B cell (primary cell): ENCODE results near the gene DNAAF1. TPM values are rescaled to one million over a fixed set of nuclear protein-coding genes. Genes with fewer than 3 reads are reported as not detected.

Experiments used
- ATAC-seq: fragments of 200-7000 bp; cut with Tn5 transposase; one replicate; pipeline ENCODE4 v1.10.0; 2021; ENCODE audit warnings: low read depth, mild to moderate bottlenecking, moderate number of reproducible peaks, moderate library complexity
- CTCF ChIA-PET: fragments of 350-600 bp; sonication (Branson Sonifier 250); formaldehyde crosslinking; loops from one replicate; lab custom pipeline; 2021; ENCODE audit warnings: antibody characterized with exemption, inconsistent platforms; lab: Charles Lee
- POLR2A ChIA-PET: fragments of 350-600 bp; sonication (Branson Sonifier 250); formaldehyde crosslinking; loops from one replicate; lab custom pipeline; 2021; ENCODE audit warnings: antibody characterized with exemption; lab: Charles Lee
- DNase-seq: peaks from one replicate; pipeline ENCODE4 v3.0.0; 2013
- H2AFZ ChIP-seq: 2 replicates; pipeline ENCODE4 v1.6.1; 2012; ENCODE audit warnings: mild to moderate bottlenecking, low read depth, low read length; ENCODE audit not compliant: insufficient read depth, poor library complexity, severe bottlenecking
- H3K27ac ChIP-seq, 2 donors: 1 replicate in 1 of 2; 2 replicates in 1 of 2; pipeline ENCODE4 v1.5.1; 2012 to 2013; ENCODE audit warnings: low read length in 2 of 2, mild to moderate bottlenecking in 2 of 2, moderate library complexity in 1 of 2
- H3K27me3 ChIP-seq, 4 experiments: fragments of 200-600 bp in 1 of 4; sonication (generic) in 1 of 4; replicated peaks in 1 of 4; 1 replicate in 2 of 4; 2 replicates in 2 of 4; pipeline versions ENCODE4 v1.6.1 to v1.7.0; 2013 to 2016; ENCODE audit warnings: low read length in 3 of 4, mild to moderate bottlenecking in 2 of 4, mixed read lengths in 1 of 4, moderate library complexity in 1 of 4; ENCODE audit not compliant: insufficient read depth in 4 of 4, control insufficient read depth in 3 of 4; ENCODE audit errors: control extremely low read depth in 1 of 4
- H3K36me3 ChIP-seq, 2 experiments: replicated peaks in 1 of 2; 1 replicate in 1 of 2; 2 replicates in 1 of 2; pipeline versions ENCODE4 v1.6.1 to v1.7.1; 2013; ENCODE audit warnings: low read length in 1 of 2; ENCODE audit not compliant: insufficient read depth in 2 of 2, control insufficient read depth in 1 of 2; ENCODE audit errors: control extremely low read depth in 1 of 2, extremely low read depth in 1 of 2
- H3K4me1 ChIP-seq, 2 donors: fragments of 200-600 bp in 1 of 2; sonication (generic) in 1 of 2; 1 replicate in 1 of 2; 2 replicates in 1 of 2; pipeline versions ENCODE4 v1.5.1 to v1.6.1; 2013 to 2017; ENCODE audit warnings: low read length in 2 of 2; ENCODE audit not compliant: control insufficient read depth in 2 of 2, insufficient read depth in 2 of 2
- H3K4me2 ChIP-seq: replicated peaks from 2 replicates; pipeline ENCODE3; 2012; ENCODE audit warnings: mild to moderate bottlenecking, low read depth, low read length; ENCODE audit not compliant: poor library complexity, severe bottlenecking
- H3K4me3 ChIP-seq, 5 experiments: fragments of 200-600 bp in 1 of 5; sonication (generic) in 1 of 5; 1 replicate in 3 of 5; 2 replicates in 2 of 5; pipeline versions ENCODE4 v1.5.1 to v1.7.0; 2011 to 2016; ENCODE audit warnings: low read length in 4 of 5, mild to moderate bottlenecking in 4 of 5, low read depth in 2 of 5, control low read depth in 1 of 5, moderate library complexity in 1 of 5; ENCODE audit not compliant: insufficient read depth in 1 of 5; ENCODE audit errors: control extremely low read depth in 1 of 5, extremely low read depth in 1 of 5
- H3K79me2 ChIP-seq: fragments of 200-600 bp; sonication (generic); one replicate; pipeline ENCODE4 v1.6.0; 2016; ENCODE audit warnings: low read length; ENCODE audit not compliant: control insufficient read depth, insufficient read depth
- H3K9ac ChIP-seq: fragments of 200-600 bp; sonication (generic); 2 replicates; pipeline ENCODE4 v1.6.1; 2017; ENCODE audit warnings: mild to moderate bottlenecking, low read length, moderate library complexity
- H3K9me3 ChIP-seq, 3 donors: one replicate each; pipeline versions ENCODE4 v1.6.1 to v1.7.1; 2013; ENCODE audit warnings: low read length in 2 of 3; ENCODE audit not compliant: control insufficient read depth in 2 of 3, insufficient read depth in 1 of 3; ENCODE audit errors: control extremely low read depth in 1 of 3
- H4K20me1 ChIP-seq: 2 replicates; pipeline ENCODE4 v1.6.0; 2012; ENCODE audit warnings: mild to moderate bottlenecking, low read length; ENCODE audit not compliant: insufficient read depth, control insufficient read depth, poor library complexity, severe bottlenecking
- H3K27ac Mint-ChIP-seq: one replicate; pipeline ENCODE4 v1.8.0; 2021; ENCODE audit warnings: mixed read lengths
- H3K27me3 Mint-ChIP-seq: one replicate; pipeline ENCODE4 v1.8.0; 2021; ENCODE audit warnings: mixed read lengths
- H3K4me1 Mint-ChIP-seq: one replicate; pipeline ENCODE4 v1.8.0; 2021; ENCODE audit warnings: mixed read lengths
- H3K4me3 Mint-ChIP-seq: one replicate; pipeline ENCODE4 v1.8.0; 2021; ENCODE audit warnings: mixed read lengths
- H3K9me3 Mint-ChIP-seq: one replicate; pipeline ENCODE4 v1.8.0; 2022; ENCODE audit warnings: mixed read lengths; ENCODE audit not compliant: insufficient read depth
- CTCF ChIP-seq: fragments of 200-600 bp; IDR thresholded peaks from one replicate; pipeline ENCODE4 v1.8.0; 2022; ENCODE audit warnings: antibody characterized with exemption, mild to moderate bottlenecking
- EZH2 ChIP-seq: IDR thresholded peaks from 2 replicates; pipeline ENCODE4 v1.6.1; 2012; ENCODE audit warnings: borderline replicate concordance, low read depth, mild to moderate bottlenecking, moderate library complexity, low read length; ENCODE audit not compliant: insufficient read depth, poor library complexity, severe bottlenecking
- WGBS: methylation state at CpG from one replicate; pipeline ENCODE4 v1.1.5; 2013; ENCODE audit warnings: missing lambda C conversion rate; ENCODE audit not compliant: insufficient coverage; 5-methylcytosine and 5-hydroxymethylcytosine counted together
- intact Hi-C: fragments of 100-400 bp; cut with micrococcal nuclease; formaldehyde crosslinking; loops from one replicate; pipeline ENCODE4 v1.10.0; 2022
- polyA plus RNA-seq: library from polyadenylated mRNA; depleted of rRNA; stranded (reverse); fragments of >200 nt; gene quantifications from 2 replicates; pipeline ENCODE4 v1.2.3, GENCODE V29; 2012
- total RNA-seq, 2 donors: library from RNA; stranded (reverse); fragments of 120-200 nt in 1 of 2; gene quantifications; 1 replicate in 1 of 2; 2 replicates in 1 of 2; pipeline versions ENCODE4 v1.2.3 to v1.2.4, GENCODE V29; 2013 to 2022

Gene DNAAF1
- total and polyA plus RNA-seq, 2 donors (not counting 1 experiment from before 2014, with no cell fraction given) = 0.24 to 0.30 TPM

GRCh38 chr16:84186685-84187437 is 41.8 kb downstream of the DNAAF1 start, which contains the start of gene TAF1C:
TAF1C (minus strand) TSS chr16:84187057; CDS start chr16:84184988, 2,069 bp downstream.
- TF ChIP-seq EZH2 = no peak
- TF ChIP-seq CTCF = peak; percentile 88
- Mint-ChIP-seq H3K27me3 (no peaks in the 10 kb centered on the region), H3K4me1 (peaks cover 22% of the 10 kb centered on the region), H3K27ac (peak within 1 kb of the TSS; percentile 88), H3K4me3 (peak within 1 kb of the TSS; percentile 96), H3K9me3 (no peaks in the 10 kb centered on the region)
- Histone ChIP-seq H3K9me3 (no peaks in the 10 kb centered on the region), H3K4me3 (peak within 1 kb of the TSS; percentile 70 to 98 (median 88)), H3K9ac (peak within 1 kb of the TSS; percentile 90), H3K36me3 (peaks cover 0 to 34% of the 10 kb centered on the region in 2 experiments), H3K79me2 (peaks cover 41% of the 10 kb centered on the region), H3K4me1 (peaks cover 7 to 10% of the 10 kb centered on the region in 2 donors), H2AFZ (peak within 1 kb of the TSS; percentile 99), H3K27me3 (no peaks in the 10 kb centered on the region), H3K27ac (peak within 1 kb of the TSS; percentile 26 to 83), H4K20me1 (peaks cover 8% of the 10 kb centered on the region), H3K4me2 (peak within 1 kb of the TSS; percentile 74)
- ChIA-PET CTCF (interaction anchor here (0.6 to 4.7 kb wide), 24 partner anchors 8 to 568 kb away, joined by 3 to 60 read pairs (median 4); partner anchors contain the start of genes DNAAF1, HSDL1, MBTPS1 and MEAK7), POLR2A (interaction anchor here (1.3 to 1.5 kb wide), 2 partner anchors 42 to 70 kb away, joined by 3 to 4 read pairs; partner anchors contain the start of genes DNAAF1, HSDL1 and MBTPS1)
- intact Hi-C loops = loop anchor here (1.0 to 10.0 kb wide), 8 partner anchors 42 to 380 kb away; partner anchors contain the start of genes DNAAF1, HSBP1, HSDL1 and MBTPS1
- peak; percentile 99 for ATAC-seq
- peak; percentile 96 for DNase-seq
- under 1% methylated on average over 50 of the region's 55 CpGs for WGBS
